ENCODE data around the gene PPP1R1B.

GRCh38 chr17:39597372-39598046 is 29.2 kb upstream of the PPP1R1B start:
- TF ChIP-seq CTCF (IDR thresholded peaks at IDR 0.05) (no peak), POLR2A (IDR thresholded peaks at IDR 0.05) (no peak)

Data from testis (tissue), 2 donors.